ENCODE measurements around the gene TAF4. TPM values are rescaled to one million over a fixed set of nuclear protein-coding genes. Genes with fewer than 3 reads are reported as not detected.
A peak's percentile ranks its signal among the peaks of the same experiment; 100 is the strongest.

Gene TAF4
- total RNA-seq, 6 experiments from 2014 or later: 9.0 to 13.0 (median 11.3) TPM

DNA sequence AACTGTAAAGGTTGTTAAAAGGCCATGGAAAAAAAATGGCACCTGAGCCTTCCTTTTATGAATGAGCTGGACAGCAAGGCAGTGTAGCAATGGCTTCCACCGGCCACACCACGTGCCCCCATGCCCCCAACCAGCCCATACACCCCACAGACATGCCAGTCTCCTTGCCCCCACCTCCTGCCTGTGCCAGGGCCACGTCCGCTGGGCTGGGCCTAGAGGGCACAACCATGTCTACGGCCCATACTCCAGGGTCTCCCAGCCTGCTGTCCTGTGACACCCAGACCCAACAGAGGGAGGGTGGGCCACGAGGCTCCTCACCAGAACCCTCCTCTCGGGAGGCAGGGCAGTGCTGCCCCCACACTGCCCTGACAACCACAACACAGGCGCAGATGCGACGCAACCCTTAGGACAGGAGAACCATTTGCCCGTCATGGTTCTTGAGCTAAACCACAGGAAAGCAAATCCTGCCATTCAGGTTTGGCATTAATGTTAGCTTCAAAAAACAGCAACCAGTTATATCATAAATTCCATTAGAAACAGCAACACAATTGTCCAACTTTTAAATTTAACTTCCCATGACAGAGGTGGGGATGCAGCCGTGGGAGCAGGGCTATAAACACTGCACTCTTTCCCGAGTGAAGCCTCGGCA is 50.7 kb downstream of the TAF4 start:
- TF ChIP-seq POLR2A (IDR thresholded peaks at IDR 0.05) (no peak), CTCF (IDR thresholded peaks at IDR 0.05) (no peak)
- Histone ChIP-seq H3K36me3 (peaks cover 0 to 15% (median 6%) of the 10 kb centered on the region in 4 donors), H3K27me3 (no peaks in the 10 kb centered on the region), H3K4me3 (no peak overlapping the region), H3K9me3 (no peaks in the 10 kb centered on the region), H3K4me1 (peaks cover 0 to 23% (median 2%) of the 10 kb centered on the region in 4 donors), H3K27ac (no peak overlapping the region)
- no peak for ATAC-seq
- peak in 1 of 3 donors; percentile 31 for DNase-seq
- 100% methylated on average over 3 of the region's 14 CpGs for WGBS (ENCODE audit: insufficient coverage, low coverage, low lambda C conversion rate, missing lambda C conversion rate)
- intact Hi-C loops (cut with DNase I): loop anchor here (10.0 kb wide), 1 partner anchor 120 kb away; no protein-coding TSS in a partner anchor

DNA sequence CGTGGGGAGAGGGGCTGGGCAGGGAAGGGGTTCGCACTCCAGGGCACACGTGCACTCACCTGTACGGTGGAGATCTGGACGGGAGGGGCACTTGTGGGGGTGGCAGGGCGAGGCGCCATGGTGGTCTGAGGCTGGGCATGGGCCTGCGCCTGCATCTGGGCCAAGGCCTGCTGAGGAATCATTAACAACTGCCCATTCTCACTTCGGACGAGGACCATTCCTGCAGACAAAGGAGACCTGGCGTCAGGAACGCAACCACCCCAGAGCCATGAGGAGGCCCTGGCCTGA is 51.2 kb downstream of the TAF4 start:
- peaks cover 0 to 17% (median 2%) of the 10 kb centered on the region in 4 donors for H3K4me1 ChIP-seq
- WGBS (ENCODE audit: insufficient coverage, low coverage, low lambda C conversion rate, missing lambda C conversion rate): 86% methylated on average over 8 of the region's 12 CpGs
- DNase-seq (peak in 1 of 3 donors; percentile 49), ATAC-seq (no peak)
- intact Hi-C loops (cut with DNase I): loop anchor here (10.0 kb wide), 1 partner anchor 120 kb away; no protein-coding TSS in a partner anchor
- H3K27me3 ChIP-seq: no peaks in the 10 kb centered on the region
- no peak for TF ChIP-seq CTCF (IDR thresholded peaks at IDR 0.05)
- no peak overlapping the region for H3K27ac ChIP-seq
- H3K36me3 ChIP-seq: peaks cover 0 to 21% (median 9%) of the 10 kb centered on the region in 4 donors
- H3K9me3 ChIP-seq: no peaks in the 10 kb centered on the region
- H3K4me3 ChIP-seq: no peak overlapping the region

- peaks cover 0 to 37% (median 15%) of the 10 kb centered on the region in 4 donors for H3K36me3 ChIP-seq
- no peaks in the 10 kb centered on the region for H3K9me3 ChIP-seq
- no peaks in the 10 kb centered on the region for H3K27me3 ChIP-seq
- ATAC-seq (no peak), DNase-seq (no peak)
- intact Hi-C loops (cut with DNase I): loop anchor here (10.0 kb wide), 1 partner anchor 122 kb away; no protein-coding TSS in a partner anchor
- H3K27ac ChIP-seq: no peak overlapping the region
- H3K4me1 ChIP-seq: peaks cover 0 to 8% (median 0%) of the 10 kb centered on the region in 4 donors
- no peak overlapping the region for H3K4me3 ChIP-seq
- TF ChIP-seq CTCF (IDR thresholded peaks at IDR 0.05) (no peak), POLR2A (IDR thresholded peaks at IDR 0.05) (no peak)
- 94% methylated on average over 9 of the region's 12 CpGs for WGBS (ENCODE audit: insufficient coverage, low coverage, low lambda C conversion rate, missing lambda C conversion rate)
These were observed 53.0 kb downstream of the TAF4 start for GRCh38 chr20:62012631-62013030.

DNA sequence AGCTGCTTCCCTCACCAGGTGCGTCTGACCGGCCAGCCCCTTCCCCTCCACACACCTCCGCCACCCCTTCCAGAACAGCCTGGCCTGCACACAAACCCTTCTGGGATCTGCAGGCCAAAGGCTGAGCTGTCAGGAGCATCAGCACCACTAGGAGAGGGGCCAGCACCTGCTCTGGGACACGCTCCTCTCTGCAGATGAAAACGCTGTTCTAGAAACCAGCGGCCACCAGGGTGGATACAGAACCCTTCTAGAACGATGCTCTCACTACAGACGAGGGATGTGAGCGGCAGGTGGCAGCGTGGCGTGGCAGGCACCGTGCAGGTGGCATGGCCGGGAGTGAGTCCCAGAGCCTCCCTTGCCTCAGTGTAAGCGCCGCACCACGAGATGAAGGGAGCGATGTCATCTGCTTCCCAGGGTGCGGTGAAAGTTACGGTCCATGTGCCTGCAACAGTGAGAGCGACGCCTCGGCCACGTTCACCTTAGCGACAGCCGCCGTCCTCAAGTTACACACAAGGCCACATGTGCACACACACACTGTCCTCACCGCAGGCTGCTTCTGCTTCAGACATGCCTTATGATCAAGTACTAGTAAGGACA is 53.6 kb downstream of the TAF4 start:
- WGBS (ENCODE audit: insufficient coverage, low coverage, low lambda C conversion rate, missing lambda C conversion rate): 93% methylated on average over 11 of the region's 27 CpGs
- no peak for ATAC-seq
- peaks cover 0 to 40% (median 18%) of the 10 kb centered on the region in 4 donors for H3K36me3 ChIP-seq
- H3K27ac ChIP-seq: no peak overlapping the region
- H3K27me3 ChIP-seq: no peaks in the 10 kb centered on the region
- intact Hi-C loops (cut with DNase I): loop anchor here (10.0 kb wide), 1 partner anchor 123 kb away; no protein-coding TSS in a partner anchor
- H3K4me3 ChIP-seq: no peak overlapping the region
- no peak for DNase-seq
- no peak for TF ChIP-seq POLR2A (IDR thresholded peaks at IDR 0.05)
- TF ChIP-seq CTCF (IDR thresholded peaks at IDR 0.05): no peak
- peaks cover 0 to 2% (median 0%) of the 10 kb centered on the region in 4 donors for H3K4me1 ChIP-seq
- H3K9me3 ChIP-seq: no peaks in the 10 kb centered on the region
